OCI-LY3 (cell line): ENCODE results near the gene AP1S1.
"Not testable (repeated sequence)": the region's sequence is repeated elsewhere in the genome, so short reads cannot be mapped to it uniquely, and the experiment has no call there.

Experiments
- H2AFZ ChIP-seq: fragments of 200-600, 300-600 bp; shearing (Covaris generic); 2 replicates; pipeline ENCODE4 v1.6.0; 2014; ENCODE audit warnings: antibody characterized with exemption, low read depth, low read length
- H3K27ac ChIP-seq: fragments of 200-600, 300-600 bp; sonication (generic); 2 replicates; pipeline ENCODE4 v1.5.1; 2014; ENCODE audit warnings: mild to moderate bottlenecking, low read length, moderate library complexity, mixed read lengths
- H3K27me3 ChIP-seq: fragments of 200-600, 300-600 bp; sonication (generic); 2 replicates; pipeline ENCODE4 v1.6.1; 2014; ENCODE audit warnings: low read depth, low read length, mixed read lengths
- H3K36me3 ChIP-seq: fragments of 200-600, 300-600 bp; sonication (generic); replicated peaks from 2 replicates; pipeline ENCODE3; 2014; ENCODE audit warnings: low read depth, low read length, mixed read lengths
- H3K4me1 ChIP-seq: fragments of 300-600, 200-600 bp; sonication (generic); 2 replicates; pipeline ENCODE4 v1.6.1; 2014; ENCODE audit warnings: low read length, mixed read lengths
- H3K4me2 ChIP-seq: fragments of 200-600, 300-600 bp; sonication (generic); 2 replicates; pipeline ENCODE4 v1.6.1; 2014; ENCODE audit warnings: low read length, mixed read lengths
- H3K4me3 ChIP-seq: fragments of 300-600, 200-600 bp; sonication (generic); 2 replicates; pipeline ENCODE4 v1.5.1; 2014; ENCODE audit warnings: antibody characterized with exemption, mild to moderate bottlenecking, low read length, moderate library complexity
- H3K79me2 ChIP-seq: fragments of 300-600, 200-600 bp; shearing (Covaris generic); 2 replicates; pipeline ENCODE4 v1.6.1; 2014; ENCODE audit warnings: mild to moderate bottlenecking, low read length, mixed read lengths
- H3K9ac ChIP-seq: fragments of 300-600, 200-600 bp; shearing (Covaris generic); 2 replicates; pipeline ENCODE4 v1.6.0; 2014; ENCODE audit warnings: mild to moderate bottlenecking, low read length, moderate library complexity
- H3K9me3 ChIP-seq: fragments of 200-600, 300-600 bp; shearing (Covaris generic); 2 replicates; pipeline ENCODE4 v1.6.1; 2014; ENCODE audit warnings: low read length, mixed read lengths; ENCODE audit not compliant: insufficient read depth
- H4K20me1 ChIP-seq: fragments of 200-600, 300-600 bp; sonication (generic); 2 replicates; pipeline ENCODE4 v1.6.1; 2016; ENCODE audit warnings: low read length, mixed read lengths; ENCODE audit not compliant: insufficient read depth
- EZH2phosphoT487 ChIP-seq: fragments of 200-600 bp; shearing (Covaris generic); IDR thresholded peaks from 2 replicates; pipeline ENCODE4 v1.6.1; 2018; ENCODE audit warnings: antibody characterized with exemption, mixed run types, low read depth
- TF ChIP-seq, protein P1 (sequence below): fragments of 200-600, 300-600 bp; sonication (generic); IDR thresholded peaks from 2 replicates; pipeline ENCODE4 v1.5.1; 2014; ENCODE audit warnings: antibody characterized with exemption, low read length, low read depth

Gene AP1S1

GRCh38 chr7:101153969-101154692 lies at the start of gene AP1S1:
AP1S1 (plus strand) TSS chr7:101154476; CDS start chr7:101154515, 39 bp downstream.
- Histone ChIP-seq H3K27me3 (no peaks in the 10 kb centered on the region), H3K9me3 (no peaks in the 10 kb centered on the region), H3K79me2 (peaks cover 20% of the 10 kb centered on the region), H3K4me1 (peaks cover 25% of the 10 kb centered on the region), H3K4me3 (peak within 1 kb of the TSS; percentile 92), H3K27ac (peak within 1 kb of the TSS; percentile 55), H4K20me1 (no peaks in the 10 kb centered on the region), H3K36me3 (peaks cover 22% of the 10 kb centered on the region), H2AFZ (peak within 1 kb of the TSS; percentile 75; the same call in 1 of the 2 replicates), H3K4me2 (peak within 1 kb of the TSS; percentile 88), H3K9ac (peak within 1 kb of the TSS; percentile 93)
- TF ChIP-seq, protein P1, sequence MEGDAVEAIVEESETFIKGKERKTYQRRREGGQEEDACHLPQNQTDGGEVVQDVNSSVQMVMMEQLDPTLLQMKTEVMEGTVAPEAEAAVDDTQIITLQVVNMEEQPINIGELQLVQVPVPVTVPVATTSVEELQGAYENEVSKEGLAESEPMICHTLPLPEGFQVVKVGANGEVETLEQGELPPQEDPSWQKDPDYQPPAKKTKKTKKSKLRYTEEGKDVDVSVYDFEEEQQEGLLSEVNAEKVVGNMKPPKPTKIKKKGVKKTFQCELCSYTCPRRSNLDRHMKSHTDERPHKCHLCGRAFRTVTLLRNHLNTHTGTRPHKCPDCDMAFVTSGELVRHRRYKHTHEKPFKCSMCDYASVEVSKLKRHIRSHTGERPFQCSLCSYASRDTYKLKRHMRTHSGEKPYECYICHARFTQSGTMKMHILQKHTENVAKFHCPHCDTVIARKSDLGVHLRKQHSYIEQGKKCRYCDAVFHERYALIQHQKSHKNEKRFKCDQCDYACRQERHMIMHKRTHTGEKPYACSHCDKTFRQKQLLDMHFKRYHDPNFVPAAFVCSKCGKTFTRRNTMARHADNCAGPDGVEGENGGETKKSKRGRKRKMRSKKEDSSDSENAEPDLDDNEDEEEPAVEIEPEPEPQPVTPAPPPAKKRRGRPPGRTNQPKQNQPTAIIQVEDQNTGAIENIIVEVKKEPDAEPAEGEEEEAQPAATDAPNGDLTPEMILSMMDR, result no peak
- TF ChIP-seq EZH2phosphoT487, result no peak

GRCh38 chr7:101104799-101105198 lies 49.5 kb upstream of the AP1S1 start:
- Histone ChIP-seq H3K27ac (no peak overlapping the region), H3K4me3 (no peak overlapping the region), H3K27me3 (0 out of 2 replicates have a peak, but pooled peaks cover 5% of the 10 kb centered on the region), H3K9me3 (no peaks in the 10 kb centered on the region), H4K20me1 (no peaks in the 10 kb centered on the region), H2AFZ (no peak overlapping the region), H3K9ac (no peak overlapping the region), H3K79me2 (no peaks in the 10 kb centered on the region), H3K36me3 (no peaks in the 10 kb centered on the region), H3K4me2 (no peak overlapping the region), H3K4me1 (no peaks in the 10 kb centered on the region)
- no peak for TF ChIP-seq EZH2phosphoT487
- TF ChIP-seq, protein P1, result no peak

DNA sequence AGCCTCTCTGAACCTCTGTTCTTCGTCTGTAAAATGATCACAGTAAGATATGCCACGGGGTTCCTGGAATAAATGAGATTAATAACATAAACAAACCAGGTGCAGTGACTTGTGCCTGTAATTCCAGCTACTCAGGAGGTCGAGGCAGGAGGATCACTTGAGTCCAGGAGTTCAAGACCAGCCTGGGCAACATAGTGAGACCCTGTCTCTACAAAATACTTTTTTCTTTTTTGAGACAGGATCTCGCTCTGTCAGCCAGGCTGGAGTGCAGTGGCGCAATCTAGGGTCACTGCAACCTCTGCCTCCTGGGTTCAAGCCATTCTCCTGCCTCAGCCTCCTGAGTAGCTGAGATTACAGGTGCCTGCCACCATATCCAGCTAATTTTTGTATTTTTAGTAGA lies 49.0 kb upstream of the AP1S1 start:
- not testable (repeated sequence) for H3K36me3 ChIP-seq, H3K27me3 ChIP-seq, H3K4me3 ChIP-seq, H3K9ac ChIP-seq, H2AFZ ChIP-seq, H3K27ac ChIP-seq, H3K4me2 ChIP-seq, H3K79me2 ChIP-seq, H3K9me3 ChIP-seq, H4K20me1 ChIP-seq, H3K4me1 ChIP-seq

DNA sequence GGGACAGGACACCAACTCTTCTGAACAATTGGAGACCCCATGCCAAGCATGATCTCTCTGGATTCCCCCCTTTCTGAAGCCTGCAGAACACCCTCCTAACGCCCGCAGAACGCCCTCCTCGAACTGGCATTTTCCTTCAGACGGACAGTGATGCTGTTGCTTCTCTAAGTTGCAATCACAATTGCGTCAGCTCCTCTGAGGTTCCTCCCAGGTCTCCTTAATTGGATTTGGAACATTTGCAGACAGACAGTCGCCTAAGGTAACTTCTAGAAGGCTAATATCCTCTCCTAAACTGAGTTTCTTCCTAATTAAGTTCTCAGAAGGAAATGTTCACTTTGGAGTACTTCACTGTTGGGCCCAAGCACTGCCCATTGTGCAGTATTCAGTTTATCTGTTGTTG lies 47.9 kb upstream of the AP1S1 start:
- Histone ChIP-seq H3K4me1 (no peaks in the 10 kb centered on the region), H3K27ac (no peak overlapping the region), H3K4me2 (no peak overlapping the region), H3K4me3 (no peak overlapping the region), H2AFZ (no peak overlapping the region), H3K9ac (no peak overlapping the region), H3K36me3 (no peaks in the 10 kb centered on the region), H3K9me3 (no peaks in the 10 kb centered on the region), H3K27me3 (0 out of 2 replicates have a peak, but pooled peaks cover 5% of the 10 kb centered on the region), H4K20me1 (no peaks in the 10 kb centered on the region), H3K79me2 (no peaks in the 10 kb centered on the region)
- no peak for TF ChIP-seq EZH2phosphoT487
- TF ChIP-seq, protein P1, result no peak
